PC-9 (cell line): ENCODE results near the gene HPDL.

Source experiments
- CTCF ChIP-seq: fragments of 200-600 bp; sonication (generic); conservative IDR thresholded peaks from 2 replicates; pipeline ENCODE4 v1.6.1; 2017; ENCODE audit warnings: mixed run types, antibody characterized with exemption, mild to moderate bottlenecking, moderate library complexity
- EZH2 ChIP-seq: fragments of 200-600 bp; sonication (generic); IDR thresholded peaks from 2 replicates; pipeline ENCODE4 v1.8.0; 2017; ENCODE audit warnings: antibody characterized with exemption, low read depth

GRCh38 chr1:45305231-45305630 is 21.5 kb upstream of the HPDL start:
- TF ChIP-seq CTCF, result no peak
- no peak for TF ChIP-seq EZH2
